Measurements from ENCODE around the gene C9orf50. TPM values are rescaled to one million over a fixed set of nuclear protein-coding genes. Genes with fewer than 3 reads are reported as not detected.
A peak's percentile ranks its signal among the peaks of the same experiment; 100 is the strongest.

C9orf50 gene
- total and polyA plus RNA-seq, 5 donors from 2014 or later, result not detected

DNA sequence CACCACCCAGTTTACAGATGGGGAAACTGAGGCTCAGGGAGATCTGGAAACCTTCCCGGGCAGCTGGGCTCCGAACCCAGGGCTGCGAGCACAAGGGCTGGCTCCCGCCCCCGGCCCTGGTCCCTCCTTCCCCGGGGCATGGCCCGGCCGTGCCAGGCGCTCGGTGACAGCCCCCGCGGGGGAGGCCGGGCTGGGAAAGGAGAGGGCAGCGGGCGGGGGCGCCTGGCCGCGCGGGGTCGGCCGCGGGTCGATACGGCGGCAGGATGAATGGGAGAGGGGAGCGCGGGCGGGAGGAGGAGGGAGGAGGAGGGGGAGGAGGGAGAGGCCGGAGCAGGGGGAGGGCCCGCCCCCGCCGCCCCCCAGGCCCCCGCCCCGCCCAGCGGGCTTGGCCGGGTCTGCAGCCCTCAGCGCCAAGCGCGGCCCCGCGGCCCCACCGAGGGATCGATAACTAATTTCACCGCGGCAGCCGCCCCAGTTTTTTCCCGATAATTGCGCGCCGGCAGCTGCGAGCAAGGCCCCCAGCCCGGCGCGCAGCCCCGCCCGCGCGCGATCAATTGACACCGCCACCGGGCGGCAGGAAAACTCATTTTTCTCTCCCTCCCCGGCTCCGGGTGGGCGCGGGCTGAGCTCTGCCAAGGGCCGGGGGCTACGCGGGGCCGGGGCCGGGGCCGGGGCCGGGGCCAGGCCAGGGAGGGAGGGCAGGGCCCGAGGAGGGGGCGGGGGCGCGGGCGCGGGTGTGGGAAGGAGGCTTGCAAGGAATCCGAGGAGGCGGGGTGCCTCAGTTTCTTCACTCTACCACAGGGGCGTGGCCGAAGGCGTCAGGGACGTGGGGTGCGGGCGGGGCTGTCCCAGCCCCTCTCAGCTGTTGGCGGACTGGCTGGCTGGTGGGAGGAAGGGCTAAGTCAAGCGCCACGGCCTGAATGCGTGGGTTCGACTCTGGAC is 52.1 kb downstream of the C9orf50 start:
- Histone ChIP-seq H3K9me3 (ENCODE audit: control insufficient read depth in 2 of 2, low read length in 2 of 2) (no peaks in the 10 kb centered on the region), H3K4me1 (ENCODE audit: control insufficient read depth, insufficient read depth, low read length, poor library complexity, severe bottlenecking) (peaks cover 19% of the 10 kb centered on the region), H3K4me3 (ENCODE audit: low read depth, low read length) (no peak overlapping the region), H3K27me3 (ENCODE audit: control insufficient read depth, insufficient read depth, low read length) (peaks cover 5% of the 10 kb centered on the region), H3K27ac (ENCODE audit: insufficient read depth, low read length, poor library complexity, severe bottlenecking) (no peak overlapping the region), H3K36me3 (ENCODE audit: control insufficient read depth, insufficient read depth, low read length) (no peaks in the 10 kb centered on the region)
- H3K4me3 Mint-ChIP-seq, result peak overlapping the region in 3 of 4 donors; percentile 47 to 72 (median 64)
- peaks cover 57% of the 10 kb centered on the region for H3K27me3 Mint-ChIP-seq
- H3K36me3 Mint-ChIP-seq, result no peaks in the 10 kb centered on the region
- DNase-seq, result no peak
- H3K9me3 Mint-ChIP-seq, result peaks cover 0 to 3% (median 0%) of the 10 kb centered on the region in 7 donors
- ATAC-seq (ENCODE audit: low read depth in 2 of 2), result no peak
- no peak overlapping the region for H3K27ac Mint-ChIP-seq
- peaks cover 0 to 12% (median 4%) of the 10 kb centered on the region in 4 donors for H3K4me1 Mint-ChIP-seq

DNA sequence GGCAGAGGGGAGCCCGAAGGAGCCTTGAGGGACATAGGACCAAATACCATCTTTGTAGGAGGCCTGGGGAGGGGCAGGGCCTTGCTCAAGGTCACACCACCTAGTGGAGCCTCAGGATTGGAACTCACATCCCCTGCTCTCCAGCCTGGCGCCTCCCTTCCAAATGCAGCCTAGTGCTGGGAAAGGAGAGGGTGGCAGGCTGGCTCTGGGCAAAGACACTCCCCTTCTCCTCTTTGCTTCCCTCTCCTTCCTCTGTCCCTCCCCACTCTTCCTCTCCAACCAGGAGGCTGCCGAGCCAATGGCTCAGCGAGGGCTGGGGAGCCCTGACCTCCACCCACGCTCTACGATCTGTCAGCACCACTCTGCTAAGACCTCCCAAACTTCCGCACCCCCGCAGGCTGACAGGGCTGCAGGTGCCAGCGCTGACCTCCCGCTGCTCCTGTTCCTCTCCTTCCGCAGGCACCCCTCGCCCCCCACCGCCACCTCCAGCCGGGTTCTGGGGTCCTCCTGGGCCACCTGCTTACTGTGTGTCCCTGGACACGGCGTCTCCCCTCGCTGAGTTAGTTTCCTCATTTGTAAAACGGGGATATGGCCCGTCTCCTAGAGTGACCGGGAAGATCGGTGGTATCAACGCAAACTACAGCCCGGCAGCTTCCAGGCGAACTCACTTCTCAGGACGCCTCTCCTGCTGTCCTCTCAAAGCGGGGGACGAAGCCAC is 52.9 kb downstream of the C9orf50 start:
- Mint-ChIP-seq H3K27ac (no peak overlapping the region), H3K27me3 (peaks cover 57% of the 10 kb centered on the region), H3K9me3 (no peaks in the 10 kb centered on the region), H3K4me3 (peak overlapping the region in 2 of 4 donors; percentile 64 to 72), H3K36me3 (no peaks in the 10 kb centered on the region), H3K4me1 (peaks cover 0 to 12% (median 4%) of the 10 kb centered on the region in 4 donors)
- Histone ChIP-seq H3K27me3 (ENCODE audit: control insufficient read depth, insufficient read depth, low read length) (peaks cover 5% of the 10 kb centered on the region), H3K4me3 (ENCODE audit: low read depth, low read length) (no peak overlapping the region), H3K4me1 (ENCODE audit: control insufficient read depth, insufficient read depth, low read length, poor library complexity, severe bottlenecking) (peaks cover 19% of the 10 kb centered on the region), H3K27ac (ENCODE audit: insufficient read depth, low read length, poor library complexity, severe bottlenecking) (no peak overlapping the region), H3K9me3 (ENCODE audit: control insufficient read depth in 2 of 2, low read length in 2 of 2) (no peaks in the 10 kb centered on the region), H3K36me3 (ENCODE audit: control insufficient read depth, insufficient read depth, low read length) (no peaks in the 10 kb centered on the region)
- ATAC-seq (ENCODE audit: low read depth in 2 of 2) (no peak), DNase-seq (no peak)

DNA sequence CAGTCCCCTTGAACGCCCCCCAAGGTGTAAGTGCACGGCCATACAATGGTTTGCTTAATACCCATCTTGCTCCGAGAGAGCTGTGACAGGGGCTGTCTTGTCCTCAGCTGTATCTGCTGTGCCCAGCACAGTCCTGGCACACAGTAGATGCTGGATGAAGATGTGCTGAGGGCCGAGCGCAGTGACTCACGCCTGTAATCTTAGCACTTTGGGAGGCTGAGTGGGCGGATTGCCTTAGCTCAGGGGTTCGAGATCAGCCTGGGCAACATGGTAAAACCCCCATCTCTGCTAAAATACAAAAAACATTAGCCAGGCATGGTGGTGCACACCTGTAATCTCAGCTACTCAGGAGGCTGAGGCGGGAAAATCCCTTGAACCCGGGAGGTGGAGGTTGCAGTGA is 53.6 kb downstream of the C9orf50 start:
- Mint-ChIP-seq H3K27ac (no peak overlapping the region), H3K36me3 (no peaks in the 10 kb centered on the region), H3K27me3 (peaks cover 57% of the 10 kb centered on the region), H3K9me3 (no peaks in the 10 kb centered on the region), H3K4me1 (peaks cover 0 to 12% (median 4%) of the 10 kb centered on the region in 4 donors), H3K4me3 (peak overlapping the region in 1 of 4 donors; percentile 72)
- Histone ChIP-seq H3K4me1 (ENCODE audit: control insufficient read depth, insufficient read depth, low read length, poor library complexity, severe bottlenecking) (peaks cover 19% of the 10 kb centered on the region), H3K9me3 (ENCODE audit: control insufficient read depth in 2 of 2, low read length in 2 of 2) (no peaks in the 10 kb centered on the region), H3K36me3 (ENCODE audit: control insufficient read depth, insufficient read depth, low read length) (no peaks in the 10 kb centered on the region), H3K27me3 (ENCODE audit: control insufficient read depth, insufficient read depth, low read length) (peaks cover 5% of the 10 kb centered on the region), H3K27ac (ENCODE audit: insufficient read depth, low read length, poor library complexity, severe bottlenecking) (no peak overlapping the region), H3K4me3 (ENCODE audit: low read depth, low read length) (no peak overlapping the region)
- DNase-seq (no peak), ATAC-seq (ENCODE audit: low read depth in 2 of 2) (no peak)

DNA sequence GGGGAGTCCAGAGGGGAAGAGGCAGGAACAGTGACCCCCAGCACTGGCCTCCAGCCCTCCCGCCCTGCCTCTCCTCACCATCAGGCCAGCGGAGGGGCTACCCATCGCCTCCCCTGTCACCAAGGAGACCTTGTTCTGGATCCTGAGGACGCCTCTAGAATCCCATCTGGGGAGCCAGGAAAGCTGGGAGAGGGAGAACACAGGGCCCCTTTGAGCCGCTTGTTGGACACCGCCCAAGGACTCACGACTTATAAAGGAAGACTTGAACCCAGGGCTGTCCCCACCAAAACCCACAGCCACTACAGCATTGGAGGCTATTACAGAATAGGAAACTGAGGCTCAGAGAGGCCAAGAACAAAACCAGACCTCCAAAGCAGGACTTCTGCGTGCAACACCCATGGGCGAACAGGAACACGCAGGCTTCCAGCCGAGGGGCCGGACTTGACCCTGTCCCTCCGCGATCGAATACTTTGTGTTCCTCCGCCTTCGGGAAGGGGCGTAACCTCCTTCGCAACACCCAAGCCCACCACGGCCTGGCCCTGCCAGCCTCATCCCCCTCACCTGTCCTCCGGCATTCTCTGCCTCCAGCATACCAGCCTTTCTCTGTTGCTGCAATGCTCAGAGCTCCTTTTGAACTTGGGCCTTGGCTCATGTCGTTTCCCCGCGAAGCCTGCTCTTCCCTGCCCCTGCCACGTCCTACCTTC is 54.2 kb downstream of the C9orf50 start:
- H3K9me3 Mint-ChIP-seq, result no peaks in the 10 kb centered on the region
- ATAC-seq (ENCODE audit: low read depth in 2 of 2) (no peak), DNase-seq (no peak)
- Histone ChIP-seq H3K9me3 (ENCODE audit: control insufficient read depth in 2 of 2, low read length in 2 of 2) (no peaks in the 10 kb centered on the region), H3K4me1 (ENCODE audit: control insufficient read depth, insufficient read depth, low read length, poor library complexity, severe bottlenecking) (peaks cover 19% of the 10 kb centered on the region), H3K27me3 (ENCODE audit: control insufficient read depth, insufficient read depth, low read length) (peaks cover 5% of the 10 kb centered on the region), H3K27ac (ENCODE audit: insufficient read depth, low read length, poor library complexity, severe bottlenecking) (no peak overlapping the region), H3K4me3 (ENCODE audit: low read depth, low read length) (no peak overlapping the region), H3K36me3 (ENCODE audit: control insufficient read depth, insufficient read depth, low read length) (no peaks in the 10 kb centered on the region)
- no peak overlapping the region for H3K27ac Mint-ChIP-seq
- peaks cover 0 to 11% (median 4%) of the 10 kb centered on the region in 4 donors for H3K4me1 Mint-ChIP-seq
- no peak overlapping the region for H3K4me3 Mint-ChIP-seq
- H3K36me3 Mint-ChIP-seq, result no peaks in the 10 kb centered on the region
- H3K27me3 Mint-ChIP-seq, result peaks cover 53% of the 10 kb centered on the region

DNA sequence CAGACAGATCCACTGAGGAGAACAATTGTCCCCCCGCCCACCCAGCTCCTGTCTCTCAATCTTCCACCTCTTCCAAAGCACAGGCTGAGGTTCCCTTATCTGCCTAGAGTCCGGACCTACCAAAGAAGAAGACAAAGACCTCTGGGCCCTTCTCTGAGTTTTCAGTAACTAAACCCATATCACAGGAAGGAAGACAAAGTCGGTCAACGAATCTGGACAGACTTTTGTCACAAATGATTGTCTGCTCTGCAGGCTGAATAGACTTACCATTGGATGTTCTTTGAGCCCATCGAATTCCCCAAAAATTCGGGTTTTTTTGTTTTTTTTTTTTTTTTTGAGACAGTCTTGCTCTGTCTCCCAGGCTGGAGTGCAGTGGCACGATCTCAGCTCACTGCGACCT is 58.0 kb downstream of the C9orf50 start:
- DNase-seq (no peak), ATAC-seq (ENCODE audit: low read depth in 2 of 2) (no peak)
- no peak overlapping the region for H3K4me3 ChIP-seq (ENCODE audit: low read depth, low read length)
- no peaks in the 10 kb centered on the region for H3K9me3 ChIP-seq (ENCODE audit: control insufficient read depth in 2 of 2, low read length in 2 of 2)
- H3K4me3 Mint-ChIP-seq, result no peak overlapping the region
- no peaks in the 10 kb centered on the region for H3K36me3 ChIP-seq (ENCODE audit: control insufficient read depth, insufficient read depth, low read length)
- H3K27me3 Mint-ChIP-seq, result peaks cover 31% of the 10 kb centered on the region
- peaks cover under 1% of the 10 kb centered on the region for H3K4me1 ChIP-seq (ENCODE audit: control insufficient read depth, insufficient read depth, low read length, poor library complexity, severe bottlenecking)
- H3K36me3 Mint-ChIP-seq, result no peaks in the 10 kb centered on the region
- H3K9me3 Mint-ChIP-seq, result no peaks in the 10 kb centered on the region
- H3K4me1 Mint-ChIP-seq, result peaks cover 0 to under 1% (median under 1%) of the 10 kb centered on the region in 4 donors
- H3K27ac ChIP-seq (ENCODE audit: insufficient read depth, low read length, poor library complexity, severe bottlenecking), result no peak overlapping the region
- H3K27me3 ChIP-seq (ENCODE audit: control insufficient read depth, insufficient read depth, low read length), result no peaks in the 10 kb centered on the region
- H3K27ac Mint-ChIP-seq, result no peak overlapping the region

DNA sequence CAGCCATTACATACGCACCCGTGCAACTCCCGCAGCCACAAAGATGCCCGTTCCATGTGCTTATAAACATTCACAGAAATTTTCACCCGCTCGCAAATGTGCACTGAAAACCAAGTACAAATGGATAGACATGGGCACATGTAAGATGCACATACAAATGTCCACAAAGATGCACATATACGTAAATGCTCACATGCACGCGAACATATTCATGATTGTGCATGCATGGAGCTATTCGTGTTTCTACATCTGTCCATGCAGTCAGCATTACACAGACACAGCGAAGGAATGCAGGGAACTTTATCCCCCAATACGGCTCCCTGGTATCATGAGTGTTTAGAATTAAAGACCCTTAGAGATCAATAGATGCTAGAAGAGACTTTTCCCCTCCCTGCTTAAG is 58.4 kb downstream of the C9orf50 start:
- peaks cover 27% of the 10 kb centered on the region for H3K27me3 Mint-ChIP-seq
- no peak overlapping the region for H3K4me3 Mint-ChIP-seq
- H3K36me3 Mint-ChIP-seq, result no peaks in the 10 kb centered on the region
- H3K27ac ChIP-seq (ENCODE audit: insufficient read depth, low read length, poor library complexity, severe bottlenecking), result no peak overlapping the region
- H3K36me3 ChIP-seq (ENCODE audit: control insufficient read depth, insufficient read depth, low read length), result no peaks in the 10 kb centered on the region
- no peak for DNase-seq
- H3K9me3 ChIP-seq (ENCODE audit: control insufficient read depth in 2 of 2, low read length in 2 of 2), result no peaks in the 10 kb centered on the region
- H3K9me3 Mint-ChIP-seq, result no peaks in the 10 kb centered on the region
- H3K4me1 ChIP-seq (ENCODE audit: control insufficient read depth, insufficient read depth, low read length, poor library complexity, severe bottlenecking), result no peaks in the 10 kb centered on the region
- H3K4me3 ChIP-seq (ENCODE audit: low read depth, low read length), result no peak overlapping the region
- no peak for ATAC-seq (ENCODE audit: low read depth in 2 of 2)
- no peaks in the 10 kb centered on the region for H3K4me1 Mint-ChIP-seq
- no peaks in the 10 kb centered on the region for H3K27me3 ChIP-seq (ENCODE audit: control insufficient read depth, insufficient read depth, low read length)
- no peak overlapping the region for H3K27ac Mint-ChIP-seq
